COLO829 (cell line): ENCODE results near the gene AAK1.
"Not testable (repeated sequence)": the region's sequence is repeated elsewhere in the genome, so short reads cannot be mapped to it uniquely, and the experiment has no call there.

Experiments
- DNase-seq: peaks from one replicate; pipeline ENCODE4 v3.0.0; 2012; ENCODE audit warnings: low spot score

Gene AAK1

DNA sequence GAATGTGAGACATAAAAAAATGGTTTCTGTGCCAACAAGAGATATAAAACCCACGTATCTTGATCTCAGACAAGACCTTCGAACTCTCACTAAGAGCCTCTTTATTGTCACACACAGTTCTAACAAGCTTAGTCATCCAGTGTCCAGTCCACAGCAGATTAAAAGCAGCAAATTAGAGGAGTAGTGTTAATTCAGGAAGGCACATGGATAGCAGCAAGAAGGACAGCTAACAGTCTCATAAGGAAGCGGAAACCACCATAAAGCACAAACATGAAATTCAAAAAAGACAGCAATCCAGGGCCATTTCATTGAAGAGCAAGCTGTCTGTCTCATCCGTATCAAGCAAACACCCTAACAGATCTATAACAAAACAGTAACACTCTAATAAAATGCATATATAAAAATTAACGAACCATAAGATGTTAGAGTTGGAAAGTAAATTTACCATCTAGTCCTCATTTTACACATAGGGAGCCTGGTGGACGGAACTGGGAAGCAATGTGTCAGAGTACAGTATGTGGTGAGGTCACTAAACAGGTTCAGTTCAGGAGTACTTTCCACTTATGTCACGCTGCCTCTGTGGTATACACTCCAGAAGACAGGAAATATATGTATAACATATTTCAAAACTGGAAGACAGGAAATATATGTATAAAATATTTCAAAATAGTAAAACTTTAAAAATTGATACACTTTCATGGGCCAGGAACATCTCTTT is 18.3 kb downstream of the AAK1 start:
- peak; percentile 89 for DNase-seq

DNA sequence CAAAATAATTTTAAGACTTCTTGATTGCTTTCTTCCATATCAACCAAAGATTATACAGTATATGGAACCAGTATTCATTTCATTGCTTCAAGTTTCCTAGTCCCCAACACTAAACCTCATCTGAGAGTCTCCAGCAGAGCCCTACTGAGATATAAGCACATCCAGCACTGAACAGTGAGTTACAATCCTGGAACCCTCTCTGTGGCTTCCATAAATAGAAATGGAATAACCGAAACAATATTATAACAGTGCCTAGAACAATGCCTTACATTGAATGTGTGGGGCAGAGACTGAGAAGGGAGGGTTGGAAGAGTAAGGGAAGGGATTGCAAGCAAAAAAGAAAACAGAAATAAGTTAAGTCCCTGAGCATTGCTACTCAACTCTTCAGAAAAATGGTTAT is 18.9 kb downstream of the AAK1 start:
- DNase-seq, result peak; percentile 75

DNA sequence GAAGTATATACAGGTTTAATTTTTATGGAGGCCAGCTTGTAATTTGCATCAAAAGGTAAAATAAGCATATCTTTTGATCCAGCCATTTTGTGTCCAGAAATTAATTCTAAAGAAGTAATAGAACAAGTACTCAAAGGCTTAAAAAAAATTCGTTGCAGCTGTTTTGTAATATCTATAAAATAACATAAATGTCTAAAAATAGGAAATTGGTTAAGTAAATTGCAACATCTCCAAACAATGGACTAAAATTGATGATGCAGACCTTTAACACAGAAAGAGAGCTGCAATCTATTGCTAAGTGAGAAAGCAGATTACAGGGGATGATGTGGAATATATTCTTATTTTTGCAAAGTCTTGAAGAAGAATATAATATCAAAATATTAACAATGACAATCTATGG is 19.4 kb downstream of the AAK1 start:
- no peak for DNase-seq

DNA sequence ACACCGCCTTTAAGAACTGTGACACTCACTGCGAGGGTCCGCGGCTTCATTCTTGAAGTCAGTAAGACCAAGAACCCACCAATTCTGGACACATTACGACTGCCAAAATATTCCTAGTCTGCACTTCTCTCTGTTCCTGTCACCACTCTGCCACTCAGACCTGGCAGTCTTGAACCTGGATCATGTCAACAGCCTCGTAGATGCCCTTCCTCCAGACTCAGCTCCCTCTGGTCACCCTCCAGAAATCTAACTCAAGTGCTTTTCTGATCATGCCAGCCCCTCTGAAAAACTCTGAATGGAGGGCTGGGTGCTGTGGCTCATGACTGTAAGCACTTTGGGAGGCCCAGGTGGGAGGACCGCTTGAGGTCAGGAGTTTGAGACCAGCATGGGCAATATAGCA is 20.3 kb downstream of the AAK1 start:
- no peak for DNase-seq

DNA sequence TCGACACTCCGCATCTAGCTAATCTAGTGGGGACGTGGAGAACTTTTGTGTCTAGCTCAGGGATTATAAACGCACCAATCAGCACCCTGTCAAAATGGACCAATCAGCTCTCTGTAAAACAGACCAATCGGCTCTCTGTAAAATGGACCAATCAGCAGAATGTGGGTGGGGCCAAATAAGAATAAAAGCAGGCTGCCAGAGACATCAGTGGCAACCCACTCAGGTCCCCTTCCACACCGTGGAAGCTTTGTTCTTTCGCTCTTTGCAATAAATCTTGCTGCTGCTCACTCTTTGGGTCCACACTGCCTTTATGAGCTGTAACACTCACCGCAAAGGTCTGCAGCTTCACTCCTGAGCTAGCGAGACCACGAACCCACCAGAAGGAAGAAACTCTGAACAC is 20.7 kb downstream of the AAK1 start:
- not testable (repeated sequence) for DNase-seq

DNA sequence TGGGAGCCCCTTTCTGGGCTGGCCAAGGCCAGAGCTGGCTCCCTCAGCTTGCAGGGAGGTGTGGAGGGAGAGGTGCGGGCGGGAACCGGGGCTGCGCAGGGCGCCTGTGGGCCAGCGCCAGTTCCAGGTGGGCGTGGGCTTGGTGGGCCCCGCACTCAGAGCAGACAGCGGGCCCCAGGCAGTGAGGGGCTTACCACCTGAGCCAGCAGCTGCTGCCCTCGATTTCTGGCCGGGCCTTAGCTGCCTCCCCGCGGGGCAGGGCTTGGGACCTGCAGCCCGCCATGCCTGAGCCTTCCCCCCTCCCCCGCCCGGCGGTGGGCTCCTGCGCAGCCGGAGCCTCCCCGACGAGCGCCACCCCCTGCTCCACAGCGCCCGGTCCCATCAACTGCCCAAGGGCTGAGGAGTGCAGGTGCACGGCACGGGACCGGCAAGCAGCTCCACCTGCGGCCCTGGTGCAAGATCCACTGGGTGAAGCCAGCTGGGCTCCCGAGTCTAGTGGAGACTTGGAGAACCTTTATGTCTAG is 21.5 kb downstream of the AAK1 start:
- not testable (repeated sequence) for DNase-seq

DNA sequence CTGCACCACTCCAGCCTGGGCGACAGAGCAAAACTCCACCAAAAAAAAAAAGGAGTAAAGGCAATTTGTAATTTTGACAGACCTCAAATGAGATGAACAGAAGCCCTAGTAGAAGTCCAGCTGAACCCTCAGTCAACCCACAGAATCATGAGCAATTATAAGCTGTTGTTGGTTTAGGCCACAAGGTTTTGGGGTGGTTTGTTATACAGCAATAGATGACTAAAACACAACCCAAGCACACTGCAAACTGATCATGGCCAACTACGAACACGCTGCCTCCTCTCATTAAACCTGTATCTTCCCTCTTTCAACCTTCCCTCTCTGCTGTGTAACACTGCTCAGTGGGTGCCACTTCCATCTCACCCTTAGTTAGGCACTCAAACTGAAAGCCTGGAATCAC is 22.1 kb downstream of the AAK1 start:
- DNase-seq, result no peak

DNA sequence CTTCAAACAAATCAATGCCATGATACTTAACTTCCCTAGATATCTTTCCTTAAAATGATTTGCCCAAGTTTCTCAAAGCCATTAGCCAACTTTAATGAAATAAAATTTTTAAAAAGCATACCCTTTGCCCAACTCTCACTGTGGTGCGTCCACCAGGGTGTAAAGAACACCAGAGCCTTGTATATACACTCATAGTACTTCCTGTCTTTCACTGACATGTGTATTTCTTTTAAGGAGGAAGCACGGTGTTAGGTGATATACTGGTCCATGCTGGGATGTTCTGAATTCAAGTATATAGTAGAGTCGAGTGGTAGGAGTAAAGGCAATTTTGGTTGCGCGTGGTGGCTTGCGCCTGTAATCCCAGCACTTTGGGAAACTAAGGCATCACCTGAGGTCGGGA is 22.7 kb downstream of the AAK1 start:
- no peak for DNase-seq

DNA sequence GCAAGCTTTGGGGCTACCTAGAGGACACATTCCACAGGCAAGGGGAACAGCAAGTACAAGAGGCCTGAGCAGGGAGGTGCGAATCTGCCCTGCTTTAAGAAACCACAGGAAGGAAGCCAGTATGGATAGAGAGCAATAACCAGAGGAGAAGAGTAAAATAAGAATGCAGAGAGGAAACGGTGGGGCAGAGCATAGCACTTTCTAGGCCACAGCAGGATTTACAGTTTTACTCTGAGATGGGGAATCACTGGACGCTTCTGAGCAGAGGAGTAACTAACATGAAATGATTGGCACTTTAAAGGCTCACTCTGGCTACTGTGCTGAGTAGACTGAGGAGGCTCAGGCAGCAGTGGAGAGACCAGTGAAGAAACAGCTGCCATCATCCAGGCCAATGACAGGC is 23.8 kb downstream of the AAK1 start:
- no peak for DNase-seq

DNA sequence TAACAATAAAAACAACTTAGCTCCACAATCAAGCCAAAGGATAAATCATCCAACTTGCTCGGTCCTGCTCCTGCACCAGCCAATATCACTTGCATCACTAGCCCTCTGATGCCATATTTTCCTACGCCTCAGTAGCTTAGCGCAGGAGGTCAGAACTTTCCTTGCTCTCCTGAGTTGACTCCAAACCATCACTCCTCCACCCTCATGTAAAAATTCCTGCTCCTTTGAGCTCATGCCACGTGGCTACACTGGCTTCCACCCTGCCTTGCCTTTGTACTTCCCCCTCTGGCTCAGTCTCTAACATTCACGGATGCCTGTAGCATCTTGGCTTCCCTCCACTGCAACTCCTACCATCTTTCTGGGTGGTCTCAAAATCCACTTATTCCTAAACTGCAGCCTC is 25.2 kb downstream of the AAK1 start:
- no peak for DNase-seq

DNA sequence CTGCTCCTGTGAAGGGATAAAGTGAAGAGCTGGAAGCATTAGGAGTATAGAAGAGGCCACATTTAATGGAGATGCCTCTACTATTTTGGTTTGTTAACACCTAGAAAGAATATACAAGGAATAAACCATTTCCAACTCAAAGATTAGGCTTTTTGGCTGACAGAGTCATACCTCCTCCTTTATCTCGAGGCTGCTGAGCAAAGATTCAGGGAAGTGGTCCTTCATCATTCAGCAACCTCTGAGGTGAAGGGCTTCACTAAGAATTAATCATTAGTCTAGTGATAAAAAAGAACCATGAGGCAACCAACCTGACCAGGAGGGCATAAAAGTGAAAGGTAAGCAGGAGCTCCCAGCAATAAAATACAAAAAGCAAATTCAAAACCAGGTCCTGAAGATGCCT is 25.8 kb downstream of the AAK1 start:
- no peak for DNase-seq

DNA sequence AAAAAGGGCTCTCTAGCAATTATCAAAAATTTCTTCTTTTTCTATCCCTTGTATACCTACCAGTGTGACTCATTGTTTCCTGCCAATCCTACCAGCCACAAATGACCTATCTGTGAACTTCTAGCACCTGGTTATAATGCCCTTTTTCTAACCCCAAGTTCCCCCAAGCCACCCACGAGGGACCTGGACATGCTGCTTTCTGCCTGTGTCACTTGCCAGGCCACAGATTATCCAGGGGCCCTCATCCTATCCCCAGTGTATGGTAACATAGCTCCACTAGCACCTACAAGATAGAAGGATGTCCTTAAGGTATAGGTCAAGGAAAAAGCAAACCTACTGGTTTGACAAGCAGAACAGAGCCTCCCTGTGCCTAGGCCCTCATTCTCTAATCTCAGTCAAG is 26.8 kb downstream of the AAK1 start:
- DNase-seq, result no peak

DNA sequence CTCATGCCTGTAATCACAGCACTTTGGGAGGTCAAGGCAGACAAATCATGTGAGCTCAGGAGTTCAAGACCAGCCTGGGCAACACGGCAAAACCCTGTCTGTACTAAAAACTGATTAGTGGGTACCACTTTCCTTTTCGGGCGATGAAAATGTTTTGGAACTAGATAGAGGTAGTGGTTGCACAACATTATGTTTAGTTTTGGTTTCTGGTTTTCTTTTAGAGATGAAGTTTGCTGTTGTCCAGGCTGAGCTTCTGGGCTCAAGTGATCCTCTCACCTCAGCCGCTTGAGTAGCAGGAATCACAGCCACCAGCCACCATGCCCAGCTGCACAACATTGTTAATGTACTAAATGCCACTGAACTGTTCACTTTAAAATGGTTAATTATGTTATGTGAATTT is 27.6 kb downstream of the AAK1 start:
- DNase-seq, result no peak

DNA sequence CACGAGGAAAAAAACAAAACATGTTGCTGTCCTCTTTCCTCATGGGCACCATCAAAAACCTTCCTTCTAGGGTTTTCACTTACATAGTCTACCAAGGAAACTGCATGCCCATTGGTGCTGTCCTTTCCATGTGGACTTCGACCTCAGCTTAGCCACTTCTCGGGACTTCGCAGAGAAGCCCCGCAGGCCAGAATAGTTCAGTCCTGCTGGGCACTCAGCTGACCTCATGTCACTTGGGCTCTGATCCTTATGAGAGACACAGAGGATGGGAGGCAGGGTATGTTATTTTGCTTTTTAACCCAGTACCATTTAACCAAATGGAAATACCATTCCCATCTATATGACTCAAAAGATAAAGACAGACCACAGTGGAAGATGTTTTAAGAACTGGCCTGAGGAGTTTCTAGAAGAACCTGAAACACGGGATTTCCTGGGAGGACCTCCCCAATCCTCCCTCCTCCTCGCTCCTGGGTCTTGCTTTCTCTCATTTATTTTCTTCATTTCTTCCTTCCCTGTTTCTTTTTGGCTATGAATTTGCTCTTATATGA is 28.4 kb downstream of the AAK1 start:
- DNase-seq, result no peak

DNA sequence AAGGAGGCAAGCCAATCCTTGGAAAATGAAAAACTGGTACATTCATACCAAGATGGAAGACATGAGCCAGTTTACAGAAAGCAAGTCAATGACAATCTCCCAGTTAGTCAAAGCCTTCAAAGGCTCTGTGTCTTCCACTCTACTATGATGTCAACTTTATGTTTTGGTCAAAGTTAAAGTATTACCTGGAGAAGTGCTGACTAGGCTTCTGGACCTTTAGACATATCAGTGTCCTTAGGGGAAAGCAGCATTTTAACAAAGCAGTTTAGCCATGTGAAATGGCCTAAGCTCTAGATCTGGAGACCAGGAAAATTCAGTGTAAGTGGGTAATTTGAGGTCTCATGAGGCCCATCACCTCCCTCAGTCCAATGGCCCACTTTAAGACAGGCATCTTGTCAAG is 30.8 kb downstream of the AAK1 start:
- DNase-seq, result no peak

DNA sequence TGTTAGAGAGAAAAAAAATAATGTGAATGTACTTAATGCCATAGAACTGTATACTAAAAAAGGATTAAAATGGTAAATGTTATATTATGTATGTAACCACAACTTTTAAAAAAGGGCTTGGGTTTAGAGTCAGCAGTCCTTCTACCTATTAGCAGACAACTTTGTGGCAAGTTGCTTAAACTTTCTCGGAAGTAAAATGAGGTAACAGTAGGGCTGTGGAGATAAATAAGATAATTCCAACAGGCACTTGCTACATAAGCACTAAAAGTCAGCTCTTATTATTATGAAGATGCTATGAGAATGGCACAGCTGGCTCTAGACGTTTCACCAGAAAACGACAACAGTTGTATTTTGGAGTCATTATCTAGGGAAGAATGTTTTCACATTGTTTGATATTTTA is 31.3 kb downstream of the AAK1 start:
- DNase-seq, result no peak

DNA sequence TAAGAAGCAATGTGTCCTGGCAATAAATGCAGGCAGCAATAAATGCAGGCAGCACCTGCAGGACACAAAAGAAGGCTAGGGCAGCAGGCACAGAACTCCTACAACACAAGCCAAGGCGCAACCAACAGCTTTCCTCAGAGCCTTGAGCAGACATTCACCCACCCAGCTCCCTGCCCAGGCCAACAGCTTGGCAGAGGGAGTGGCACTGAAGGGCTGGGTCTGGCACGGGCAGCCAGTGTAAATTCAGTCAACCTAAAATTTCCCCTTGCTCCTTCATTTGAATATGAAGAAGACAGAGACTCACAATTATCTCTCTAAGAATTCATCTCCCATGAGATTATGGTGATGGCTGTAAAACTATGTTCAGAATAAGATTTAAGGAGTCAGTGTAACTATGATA is 35.4 kb downstream of the AAK1 start:
- no peak for DNase-seq

DNA sequence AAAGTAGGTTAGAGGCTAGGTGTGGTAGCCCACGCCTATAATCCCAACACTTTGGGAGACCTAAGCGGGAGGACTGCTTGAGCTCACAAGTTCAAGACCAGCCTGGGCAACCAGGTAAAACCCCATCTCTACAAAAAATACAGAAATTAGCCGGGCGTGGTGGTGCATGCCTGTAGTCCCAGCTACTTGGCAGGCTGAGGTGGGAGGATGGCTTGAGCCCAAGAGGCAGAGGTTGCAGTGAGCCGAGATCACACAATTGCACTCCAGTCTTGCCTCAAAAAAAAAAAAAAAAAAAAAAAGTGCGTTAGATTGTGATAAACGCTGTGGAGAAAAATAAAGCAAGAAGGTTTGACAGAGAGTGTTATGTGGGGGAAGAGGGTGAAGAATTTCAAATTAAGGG is 36.8 kb downstream of the AAK1 start:
- not testable (repeated sequence) for DNase-seq

DNA sequence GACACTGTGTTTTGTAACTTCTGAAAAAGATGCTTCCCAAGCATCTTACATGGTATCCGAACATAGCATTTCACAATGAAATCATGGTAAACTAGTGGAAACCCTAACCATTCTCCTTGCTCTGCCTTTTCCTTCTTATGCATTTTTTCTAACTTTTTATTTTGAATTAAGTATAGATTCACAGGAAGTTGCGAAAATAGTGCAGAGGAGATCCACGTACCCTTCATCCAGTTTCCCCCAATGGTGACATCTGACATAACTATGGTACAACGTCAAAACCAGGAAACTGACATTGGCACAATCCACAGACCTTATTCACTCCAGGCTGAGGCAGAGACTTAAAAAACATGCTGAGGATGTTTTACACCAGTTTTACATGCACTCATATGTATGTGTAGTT is 38.3 kb downstream of the AAK1 start:
- no peak for DNase-seq

DNA sequence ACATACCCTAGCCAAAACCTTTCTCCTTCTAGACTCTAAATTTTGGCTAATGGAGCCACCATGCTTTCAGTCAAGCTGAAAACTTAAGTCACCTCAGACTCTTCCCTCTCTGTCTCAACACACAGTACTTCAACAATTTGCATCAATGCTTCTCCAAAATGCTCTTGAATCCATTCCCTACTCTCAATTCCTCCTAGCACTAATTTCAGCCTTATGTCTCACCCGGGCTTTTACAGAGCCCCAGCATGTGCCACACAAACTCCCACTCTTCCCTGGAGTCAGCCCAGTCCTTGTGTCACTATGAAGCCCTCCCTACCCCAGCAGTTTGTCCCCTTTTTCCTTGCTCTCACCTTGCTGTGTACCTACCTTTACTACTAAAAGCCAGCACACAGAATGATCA is 38.7 kb downstream of the AAK1 start:
- no peak for DNase-seq

DNA sequence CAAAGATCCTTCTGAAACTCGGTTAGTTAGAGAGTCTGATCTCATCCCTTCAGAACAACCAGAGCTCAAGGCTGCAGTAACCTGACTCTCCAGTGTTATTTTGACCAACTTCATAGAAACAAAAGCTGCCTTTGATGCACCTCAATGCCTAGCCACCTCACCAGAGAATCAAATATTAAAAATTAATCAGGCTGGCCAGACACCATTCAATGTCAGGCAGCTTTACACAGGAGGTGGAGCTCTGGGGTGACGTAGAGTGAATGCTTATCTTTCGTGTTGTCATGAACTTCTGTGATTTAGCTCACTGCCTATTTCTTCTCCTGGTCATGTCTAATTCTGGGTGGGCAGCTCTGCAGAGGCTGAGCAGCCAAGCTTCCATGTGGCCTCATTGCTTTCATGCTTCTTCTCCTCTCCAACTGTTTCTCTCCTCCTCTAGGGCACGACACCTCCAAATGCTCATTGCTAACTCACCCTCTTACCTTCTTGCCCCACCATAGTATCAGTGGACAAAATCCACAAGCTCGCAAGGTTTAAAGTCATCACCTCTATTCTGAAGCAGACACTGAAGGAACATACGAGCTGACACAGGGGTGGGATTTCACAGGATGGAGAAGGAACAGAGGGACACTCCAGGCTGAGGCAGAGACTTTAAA is 39.4 kb downstream of the AAK1 start:
- no peak for DNase-seq

DNA sequence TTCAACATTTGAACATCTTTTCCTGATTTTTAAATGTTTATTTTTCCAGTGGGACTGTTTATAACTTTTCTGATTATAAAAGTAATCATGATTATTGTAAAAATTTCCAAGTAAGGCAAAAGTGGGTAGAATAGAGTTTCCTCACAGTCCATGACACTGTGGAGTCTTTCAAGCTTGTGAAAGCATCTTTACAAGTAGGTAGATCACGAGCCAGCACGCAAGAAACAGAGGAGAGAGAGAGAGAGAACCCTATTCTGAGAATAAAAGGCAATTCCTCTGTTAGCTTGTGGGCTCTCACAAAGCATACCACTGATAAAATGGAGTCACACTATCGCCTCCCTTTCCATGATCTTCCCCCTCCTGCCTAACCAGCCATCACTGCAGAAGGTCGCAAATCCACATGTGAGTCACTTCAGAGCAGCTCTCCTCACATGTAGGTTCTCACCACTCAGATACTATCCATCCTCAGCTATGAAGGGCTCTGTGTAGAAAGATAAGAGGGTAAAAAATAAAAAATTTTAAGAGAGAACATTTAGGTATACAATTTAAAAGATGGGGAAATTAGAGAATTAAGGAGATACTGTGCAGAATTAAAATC is 40.3 kb downstream of the AAK1 start:
- no peak for DNase-seq

DNA sequence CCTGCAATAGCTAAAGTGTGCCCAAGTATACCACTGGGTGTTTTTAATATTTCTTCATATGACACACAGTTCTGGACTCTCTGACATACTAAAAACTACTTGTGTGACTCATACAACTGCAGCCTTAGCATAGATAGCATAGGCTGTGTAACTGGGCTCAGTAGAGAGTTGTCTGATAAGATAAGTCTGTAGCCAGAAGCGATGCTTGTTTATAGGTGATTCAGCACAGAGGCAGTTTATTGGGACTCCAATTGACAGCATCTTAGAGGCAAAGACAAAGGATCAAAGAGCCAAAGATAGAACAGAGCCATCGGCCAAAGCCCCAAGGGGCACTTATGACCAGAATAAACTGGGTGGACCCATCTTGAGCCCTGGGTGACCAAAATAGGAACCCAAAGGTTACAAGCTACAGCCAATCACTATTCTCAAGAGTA is 42.3 kb downstream of the AAK1 start:
- DNase-seq, result peak; percentile 40
